HCT116 (cell line): ENCODE measurements around the gene IRAG1. TPM values are rescaled to one million over a fixed set of nuclear protein-coding genes. Genes with fewer than 3 reads are reported as not detected.

ENCODE experiments used
- ATAC-seq: fragments of 200-7000 bp; cut with Tn5 transposase; 2 replicates; pipeline ENCODE4 v1.9.1; 2020; ENCODE audit warnings: mild to moderate bottlenecking, moderate library complexity
- BruUV-seq: library from RNA; stranded (reverse); fragments of 400-500 nt; replicated peaks from 2 replicates; lab custom pipeline; 2021; lab: Mats Ljungman, UMichigan
- CTCF ChIA-PET: fragments of 300-600 bp; sonication (Branson Sonifier 250); formaldehyde crosslinking; loops from one replicate; lab custom pipeline; 2021; ENCODE audit warnings: antibody characterized with exemption; lab: Charles Lee
- POLR2A ChIA-PET: fragments of 300-600, 350-600 bp; sonication (Branson Sonifier 250); formaldehyde crosslinking; loops from one replicate; lab custom pipeline; 2021; ENCODE audit warnings: antibody characterized with exemption; lab: Charles Lee
- RAD21 ChIA-PET, 2 experiments: fragments of 300-600 bp; sonication (Branson Sonifier 250); formaldehyde crosslinking; loops; one replicate each; lab custom pipeline; 2023; ENCODE audit warnings: low total read pairs in 2 of 2; ENCODE audit not compliant: uncharacterized antibody in 2 of 2, unreplicated experiment in 2 of 2, low non-redundant PET in 1 of 2; lab: Charles Lee
- DNase-seq: peaks from one replicate; pipeline ENCODE4 v3.0.0-alpha.2; 2010; ENCODE audit warnings: low read depth, low spot score
- H2AFZ ChIP-seq: fragments of 200-600 bp; shearing (Covaris generic), sonication (generic); 2 replicates; pipeline ENCODE4 v1.6.1; 2017; ENCODE audit warnings: low read depth, mixed run types, mixed read lengths, antibody characterized with exemption, low read length; ENCODE audit not compliant: poor library complexity, severe bottlenecking
- H3K27ac ChIP-seq: 2 replicates; pipeline ENCODE4 v1.5.1; 2012; ENCODE audit warnings: low read depth, low read length
- H3K27me3 ChIP-seq: fragments of 200-600 bp; sonication (generic); 2 replicates; pipeline ENCODE4 v1.6.1; 2016; ENCODE audit warnings: mixed run types, low read length, mixed read lengths; ENCODE audit not compliant: insufficient read depth
- H3K36me3 ChIP-seq, 2 experiments: fragments of 200-500 bp in 1 of 2; fragments of 200-600 bp in 1 of 2; sonication (Bioruptor generic) in 1 of 2; sonication (generic) in 1 of 2; 2 replicates each; pipeline versions ENCODE4 v1.5.1 to v1.6.1; 2014 to 2016; ENCODE audit warnings: low read length in 2 of 2, inconsistent platforms in 1 of 2, mixed read lengths in 1 of 2, mixed run types in 1 of 2; ENCODE audit not compliant: insufficient read depth in 2 of 2, control insufficient read depth in 1 of 2
- H3K4me1 ChIP-seq, 2 experiments: fragments of 200-600 bp in 1 of 2; sonication (generic) in 1 of 2; 2 replicates each; pipeline versions ENCODE4 v1.5.1 to v1.6.1; 2012 to 2017; ENCODE audit warnings: low read length in 2 of 2, inconsistent platforms in 1 of 2, mild to moderate bottlenecking in 1 of 2, mixed read lengths in 1 of 2, mixed run types in 1 of 2, moderate library complexity in 1 of 2; ENCODE audit not compliant: insufficient read depth in 2 of 2, control insufficient read depth in 1 of 2
- H3K4me2 ChIP-seq: fragments of 200-600 bp; sonication (generic); 2 replicates; pipeline ENCODE4 v1.6.1; 2017; ENCODE audit warnings: mixed run types, low read length, mixed read lengths
- H3K4me3 ChIP-seq, 2 experiments: fragments of 200-600 bp in 1 of 2; sonication (generic) in 1 of 2; replicated peaks in 1 of 2; 2 replicates each; pipeline ENCODE4 v1.5.1; 2011 to 2016; ENCODE audit warnings: low read length in 2 of 2, control low read depth in 1 of 2, low read depth in 1 of 2, mild to moderate bottlenecking in 1 of 2, mixed read lengths in 1 of 2, mixed run types in 1 of 2
- H3K79me2 ChIP-seq: fragments of 200-600 bp; sonication (generic); 2 replicates; pipeline ENCODE4 v1.6.1; 2017; ENCODE audit warnings: mild to moderate bottlenecking, mixed run types, low read length, moderate library complexity, mixed read lengths; ENCODE audit not compliant: insufficient read depth
- H3K9ac ChIP-seq: fragments of 200-600 bp; sonication (generic); 2 replicates; pipeline ENCODE4 v1.6.1; 2016; ENCODE audit warnings: low read length, mixed read lengths
- H3K9me2 ChIP-seq: fragments of 200-600 bp; sonication (generic), shearing (Covaris generic); 2 replicates; pipeline ENCODE4 v1.6.1; 2017; ENCODE audit warnings: mixed run types, mild to moderate bottlenecking, moderate library complexity; ENCODE audit not compliant: insufficient read depth
- H3K9me3 ChIP-seq, 2 experiments: fragments of 200-500 bp in 1 of 2; fragments of 200-600 bp in 1 of 2; sonication (Bioruptor generic) in 1 of 2; sonication (generic) in 1 of 2; 2 replicates each; pipeline ENCODE4 v1.6.1; 2014 to 2017; ENCODE audit warnings: low read length in 2 of 2, mixed read lengths in 2 of 2, inconsistent platforms in 1 of 2, low read depth in 1 of 2, mild to moderate bottlenecking in 1 of 2, mixed run types in 1 of 2, moderate library complexity in 1 of 2; ENCODE audit not compliant: control insufficient read depth in 1 of 2, insufficient read depth in 1 of 2
- H4K20me1 ChIP-seq: fragments of 200-600 bp; sonication (generic), shearing (Covaris generic); 2 replicates; pipeline ENCODE4 v1.6.1; 2017; ENCODE audit warnings: mixed run types, mild to moderate bottlenecking, moderate library complexity; ENCODE audit not compliant: insufficient read depth
- ATF3 ChIP-seq: IDR thresholded peaks from 2 replicates; pipeline ENCODE4 v1.6.1; 2012
- CEBPB ChIP-seq: IDR thresholded peaks from 2 replicates; pipeline ENCODE4 v1.6.1; 2012; ENCODE audit warnings: low read depth
- ELF1 ChIP-seq: IDR thresholded peaks from 2 replicates; pipeline ENCODE4 v1.6.1; 2012; ENCODE audit warnings: low read depth, borderline replicate concordance
- EZH2 ChIP-seq: fragments of 200-600 bp; sonication (generic); IDR thresholded peaks from 2 replicates; pipeline ENCODE4 v1.6.1; 2017; ENCODE audit warnings: antibody characterized with exemption, mixed run types
- EZH2phosphoT487 ChIP-seq: fragments of 200-600 bp; IDR thresholded peaks from 2 replicates; pipeline ENCODE4 v1.6.1; 2018; ENCODE audit warnings: antibody characterized with exemption, borderline replicate concordance
- FOSL1 ChIP-seq: IDR thresholded peaks from 2 replicates; pipeline ENCODE4 v1.6.1; 2012; ENCODE audit warnings: low read depth
- JUND ChIP-seq: IDR thresholded peaks from 2 replicates; pipeline ENCODE4 v1.6.1; 2012
- MAX ChIP-seq: IDR thresholded peaks from 2 replicates; pipeline ENCODE4 v1.6.1; 2012
- POLR2A ChIP-seq: IDR thresholded peaks from 2 replicates; pipeline ENCODE4 v1.7.0; 2011; ENCODE audit warnings: borderline replicate concordance; ENCODE audit not compliant: insufficient read depth, insufficient read length; ENCODE audit errors: extremely low read depth
- RAD21 ChIP-seq: IDR thresholded peaks from 2 replicates; pipeline ENCODE4 v1.6.1; 2012; ENCODE audit warnings: low read depth, mild to moderate bottlenecking
- REST ChIP-seq: IDR thresholded peaks from 2 replicates; pipeline ENCODE4 v1.6.1; 2012; ENCODE audit warnings: low read depth
- SIN3A ChIP-seq: IDR thresholded peaks from 2 replicates; pipeline ENCODE4 v1.6.1; 2012; ENCODE audit warnings: low read depth
- SP1 ChIP-seq: IDR thresholded peaks from 2 replicates; pipeline ENCODE4 v1.6.1; 2012; ENCODE audit warnings: low read depth
- SRF ChIP-seq: IDR thresholded peaks from 2 replicates; pipeline ENCODE4 v1.6.1; 2012; ENCODE audit warnings: low read depth
- TCF7L2 ChIP-seq: IDR thresholded peaks from 2 replicates; pipeline ENCODE4 v1.7.0; 2011; ENCODE audit warnings: borderline replicate concordance, inconsistent platforms; ENCODE audit not compliant: insufficient read depth, insufficient read length; ENCODE audit errors: extremely low read depth
- YY1 ChIP-seq: IDR thresholded peaks from 2 replicates; pipeline ENCODE4 v1.6.1; 2011; ENCODE audit warnings: low read length, low read depth, moderate library complexity, mild to moderate bottlenecking; ENCODE audit not compliant: insufficient replicate concordance; ENCODE audit errors: extremely low read depth
- ZBTB33 ChIP-seq: IDR thresholded peaks from 2 replicates; pipeline ENCODE4 v1.6.1; 2011; ENCODE audit warnings: mild to moderate bottlenecking, low read length, moderate library complexity; ENCODE audit not compliant: insufficient replicate concordance; ENCODE audit errors: extremely low read depth
- ZFX ChIP-seq: fragments of 450-650 bp; IDR thresholded peaks from 2 replicates; pipeline ENCODE4 v1.6.1; 2017
- ZNF274 ChIP-seq: fragments of 200-500 bp; sonication (Bioruptor generic); IDR thresholded peaks from 2 replicates; pipeline ENCODE4 v1.6.1; 2014; ENCODE audit warnings: mild to moderate bottlenecking, low read depth, low read length, inconsistent platforms
- intact Hi-C: fragments of 100-400 bp; cut with micrococcal nuclease; formaldehyde crosslinking; loops from 2 replicates; pipeline ENCODE4 v1.10.0; 2022
- total RNA-seq: library from RNA; stranded (reverse); gene quantifications from one replicate; pipeline ENCODE4 v1.2.1, GENCODE V29; 2021; ENCODE audit not compliant: unreplicated experiment

Gene IRAG1
- total RNA-seq, 1 experiment from 2014 or later: 3.7 TPM

- no peak overlapping the region for H2AFZ ChIP-seq
- no peak for ATAC-seq
- no peaks in the 10 kb centered on the region for H3K27me3 ChIP-seq
- H3K27ac ChIP-seq: no peak overlapping the region; the same call in 1 of the 2 replicates
- no peaks in the 10 kb centered on the region for H4K20me1 ChIP-seq
- peaks cover 26 to 55% of the 10 kb centered on the region in 2 experiments for H3K4me1 ChIP-seq
- no peak overlapping the region for H3K4me2 ChIP-seq
- intact Hi-C loops: no loop called here
- no peaks in the 10 kb centered on the region for H3K9me2 ChIP-seq
- peaks cover 0 to 6% of the 10 kb centered on the region in 2 experiments; a peak in 1 of 4 replicates for H3K36me3 ChIP-seq
- TF ChIP-seq REST: no peak
- no peak for TF ChIP-seq EZH2
- no peak for TF ChIP-seq CEBPB
- no peak for TF ChIP-seq SRF
- TF ChIP-seq ZBTB33: no peak
- TF ChIP-seq EZH2phosphoT487: no peak
- TF ChIP-seq JUND: no peak
- TF ChIP-seq ZFX: no peak
- no peak for TF ChIP-seq POLR2A
- TF ChIP-seq SIN3A: no peak
- no peak for TF ChIP-seq TCF7L2
- TF ChIP-seq YY1: no peak
- no peak for TF ChIP-seq ATF3
- TF ChIP-seq SP1: no peak
- no peak for TF ChIP-seq RAD21
- TF ChIP-seq FOSL1: no peak
- TF ChIP-seq MAX: no peak
- TF ChIP-seq ELF1: no peak
- no peak for TF ChIP-seq ZNF274
- TF ChIP-seq, all 23 proteins: peak for 0
- CTCF ChIA-PET: no interaction called here
- RAD21 ChIA-PET: no interaction called here
- Histone ChIP-seq H3K9me3 (peaks cover 0 to 34% of the 10 kb centered on the region in 2 experiments; a peak in 1 of 4 replicates), H3K79me2 (no peaks in the 10 kb centered on the region), H3K9ac (no peak overlapping the region), H3K4me3 (no peak overlapping the region)
- no TSS peak for BruUV-seq
- POLR2A ChIA-PET: no interaction called here
- no peak for DNase-seq
These were observed 35.4 kb upstream of the IRAG1 start for GRCh38 chr11:10728789-10729472.
